Measurements from ENCODE around the gene TMEM138. TPM values are rescaled to one million over a fixed set of nuclear protein-coding genes. Genes with fewer than 3 reads are reported as not detected.
A peak's percentile ranks its signal among the peaks of the same experiment; 100 is the strongest.
"Not testable (repeated sequence)": the region's sequence is repeated elsewhere in the genome, so short reads cannot be mapped to it uniquely, and the experiment has no call there.

Gene TMEM138
- total RNA-seq, 1 donor: 41.3 TPM

DNA sequence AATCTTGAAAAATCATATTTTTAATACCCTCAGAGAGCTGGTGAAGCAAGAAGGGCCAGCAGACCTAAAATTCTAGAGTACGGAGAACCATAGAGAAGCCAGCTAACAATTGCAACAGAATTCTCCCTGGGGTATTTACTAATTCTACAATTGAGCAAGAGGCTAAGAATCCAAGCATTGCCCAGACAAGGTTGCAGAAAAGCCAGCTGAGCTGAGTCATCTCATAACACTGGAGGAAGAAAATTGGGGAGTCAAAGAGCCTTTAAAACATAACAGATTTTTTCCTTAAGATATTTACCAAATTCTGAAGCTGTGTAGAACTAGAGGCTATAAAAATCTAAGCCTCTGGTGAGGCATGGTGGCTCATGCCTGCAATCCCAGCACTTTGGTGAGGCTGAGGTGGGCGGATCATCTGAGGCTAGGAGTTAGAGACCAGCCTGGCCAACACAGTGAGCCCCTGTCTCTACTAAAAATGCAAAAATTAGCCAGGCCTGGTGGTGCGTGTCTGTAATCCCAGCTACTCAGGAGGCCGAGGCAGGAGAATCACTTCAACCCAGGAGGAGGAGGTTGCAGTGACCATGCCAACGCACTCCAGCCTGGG, 16.6 kb downstream of the TMEM138 start:
- Histone ChIP-seq H3K36me3 (ENCODE audit: insufficient read depth, low read length) (peaks cover 10% of the 10 kb centered on the region), H2AFZ (ENCODE audit: low read length) (no peak overlapping the region), H3K27me3 (ENCODE audit: insufficient read depth, low read length) (no peaks in the 10 kb centered on the region), H3K4me1 (ENCODE audit: insufficient read depth, low read length) (peaks cover 26% of the 10 kb centered on the region), H3K4me2 (ENCODE audit: insufficient read depth, low read length) (peak overlapping the region; percentile 42), H4K20me1 (ENCODE audit: insufficient read depth, low read length) (no peaks in the 10 kb centered on the region), H3K9me3 (ENCODE audit: low read depth, low read length) (no peaks in the 10 kb centered on the region), H3K27ac (ENCODE audit: low read depth, low read length) (peak overlapping the region; percentile 96), H3K79me2 (ENCODE audit: insufficient read depth, low read length) (no peaks in the 10 kb centered on the region), H3K4me3 (ENCODE audit: insufficient read depth, low read length) (no peak overlapping the region)
- TF ChIP-seq, protein P1, sequence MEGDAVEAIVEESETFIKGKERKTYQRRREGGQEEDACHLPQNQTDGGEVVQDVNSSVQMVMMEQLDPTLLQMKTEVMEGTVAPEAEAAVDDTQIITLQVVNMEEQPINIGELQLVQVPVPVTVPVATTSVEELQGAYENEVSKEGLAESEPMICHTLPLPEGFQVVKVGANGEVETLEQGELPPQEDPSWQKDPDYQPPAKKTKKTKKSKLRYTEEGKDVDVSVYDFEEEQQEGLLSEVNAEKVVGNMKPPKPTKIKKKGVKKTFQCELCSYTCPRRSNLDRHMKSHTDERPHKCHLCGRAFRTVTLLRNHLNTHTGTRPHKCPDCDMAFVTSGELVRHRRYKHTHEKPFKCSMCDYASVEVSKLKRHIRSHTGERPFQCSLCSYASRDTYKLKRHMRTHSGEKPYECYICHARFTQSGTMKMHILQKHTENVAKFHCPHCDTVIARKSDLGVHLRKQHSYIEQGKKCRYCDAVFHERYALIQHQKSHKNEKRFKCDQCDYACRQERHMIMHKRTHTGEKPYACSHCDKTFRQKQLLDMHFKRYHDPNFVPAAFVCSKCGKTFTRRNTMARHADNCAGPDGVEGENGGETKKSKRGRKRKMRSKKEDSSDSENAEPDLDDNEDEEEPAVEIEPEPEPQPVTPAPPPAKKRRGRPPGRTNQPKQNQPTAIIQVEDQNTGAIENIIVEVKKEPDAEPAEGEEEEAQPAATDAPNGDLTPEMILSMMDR (IDR thresholded peaks at IDR 0.05; ENCODE audit: extremely low read depth, low read depth, low read length): no peak
- peak; percentile 89 for DNase-seq (ENCODE audit: insufficient read length, low spot score, missing footprints)

DNA sequence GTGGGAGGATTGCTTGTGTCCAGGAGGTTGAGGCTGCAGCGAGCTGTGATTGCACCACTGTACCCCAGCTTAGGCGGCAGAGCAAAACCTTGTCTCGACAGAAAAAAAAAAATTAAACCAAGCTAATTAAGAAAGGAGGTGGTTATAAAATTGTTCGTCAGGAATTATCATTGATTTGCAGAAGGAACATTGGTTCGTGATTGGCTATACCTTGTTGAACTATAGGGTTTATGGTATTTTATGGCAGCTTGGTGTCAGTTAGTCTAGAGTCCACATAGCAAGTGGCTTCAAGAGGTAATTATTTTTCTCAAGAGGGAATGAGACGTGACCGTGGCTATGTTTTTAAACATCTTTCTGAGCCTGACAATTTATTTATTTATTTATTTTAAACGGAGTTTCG, 18.7 kb downstream of the TMEM138 start:
- Histone ChIP-seq H3K9me3 (ENCODE audit: low read depth, low read length) (no peaks in the 10 kb centered on the region), H3K4me2 (ENCODE audit: insufficient read depth, low read length) (no peak overlapping the region), H2AFZ (ENCODE audit: low read length) (no peak overlapping the region), H4K20me1 (ENCODE audit: insufficient read depth, low read length) (no peaks in the 10 kb centered on the region), H3K27ac (ENCODE audit: low read depth, low read length) (no peak overlapping the region), H3K27me3 (ENCODE audit: insufficient read depth, low read length) (no peaks in the 10 kb centered on the region), H3K36me3 (ENCODE audit: insufficient read depth, low read length) (no peaks in the 10 kb centered on the region), H3K4me1 (ENCODE audit: insufficient read depth, low read length) (peaks cover 26% of the 10 kb centered on the region), H3K79me2 (ENCODE audit: insufficient read depth, low read length) (no peaks in the 10 kb centered on the region), H3K4me3 (ENCODE audit: insufficient read depth, low read length) (no peak overlapping the region)
- no peak for DNase-seq (ENCODE audit: insufficient read length, low spot score, missing footprints)
- TF ChIP-seq, protein P1 (IDR thresholded peaks at IDR 0.05; ENCODE audit: extremely low read depth, low read depth, low read length): no peak

DNA sequence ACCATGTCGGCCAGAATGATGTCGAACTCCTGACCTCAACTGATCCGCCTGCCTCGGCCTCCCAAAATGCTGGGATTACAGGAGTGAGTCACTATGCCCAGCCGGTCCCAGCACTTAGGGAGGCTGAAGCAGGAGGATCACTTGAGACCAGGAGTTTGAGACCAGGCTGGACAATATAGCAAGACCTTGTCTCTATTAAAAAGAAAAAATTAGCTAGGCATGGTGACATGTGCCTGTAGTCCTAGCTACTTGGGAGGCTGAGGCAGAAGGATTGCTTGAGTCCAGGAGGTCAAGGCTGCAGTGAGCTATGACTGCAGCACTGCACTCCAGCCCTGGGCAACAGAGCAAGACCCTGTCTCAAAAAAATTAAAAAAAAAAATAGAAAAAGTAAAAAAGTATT, 21.7 kb downstream of the TMEM138 start:
- H3K4me2 ChIP-seq (ENCODE audit: insufficient read depth, low read length); H3K9me3 ChIP-seq (ENCODE audit: low read depth, low read length); H3K79me2 ChIP-seq (ENCODE audit: insufficient read depth, low read length); H3K4me3 ChIP-seq (ENCODE audit: insufficient read depth, low read length); H3K36me3 ChIP-seq (ENCODE audit: insufficient read depth, low read length); H3K27me3 ChIP-seq (ENCODE audit: insufficient read depth, low read length); DNase-seq (ENCODE audit: insufficient read length, low spot score, missing footprints); H2AFZ ChIP-seq (ENCODE audit: low read length); H3K27ac ChIP-seq (ENCODE audit: low read depth, low read length); H4K20me1 ChIP-seq (ENCODE audit: insufficient read depth, low read length): not testable (repeated sequence)
- peaks cover 10% of the 10 kb centered on the region for H3K4me1 ChIP-seq (ENCODE audit: insufficient read depth, low read length)

DNA sequence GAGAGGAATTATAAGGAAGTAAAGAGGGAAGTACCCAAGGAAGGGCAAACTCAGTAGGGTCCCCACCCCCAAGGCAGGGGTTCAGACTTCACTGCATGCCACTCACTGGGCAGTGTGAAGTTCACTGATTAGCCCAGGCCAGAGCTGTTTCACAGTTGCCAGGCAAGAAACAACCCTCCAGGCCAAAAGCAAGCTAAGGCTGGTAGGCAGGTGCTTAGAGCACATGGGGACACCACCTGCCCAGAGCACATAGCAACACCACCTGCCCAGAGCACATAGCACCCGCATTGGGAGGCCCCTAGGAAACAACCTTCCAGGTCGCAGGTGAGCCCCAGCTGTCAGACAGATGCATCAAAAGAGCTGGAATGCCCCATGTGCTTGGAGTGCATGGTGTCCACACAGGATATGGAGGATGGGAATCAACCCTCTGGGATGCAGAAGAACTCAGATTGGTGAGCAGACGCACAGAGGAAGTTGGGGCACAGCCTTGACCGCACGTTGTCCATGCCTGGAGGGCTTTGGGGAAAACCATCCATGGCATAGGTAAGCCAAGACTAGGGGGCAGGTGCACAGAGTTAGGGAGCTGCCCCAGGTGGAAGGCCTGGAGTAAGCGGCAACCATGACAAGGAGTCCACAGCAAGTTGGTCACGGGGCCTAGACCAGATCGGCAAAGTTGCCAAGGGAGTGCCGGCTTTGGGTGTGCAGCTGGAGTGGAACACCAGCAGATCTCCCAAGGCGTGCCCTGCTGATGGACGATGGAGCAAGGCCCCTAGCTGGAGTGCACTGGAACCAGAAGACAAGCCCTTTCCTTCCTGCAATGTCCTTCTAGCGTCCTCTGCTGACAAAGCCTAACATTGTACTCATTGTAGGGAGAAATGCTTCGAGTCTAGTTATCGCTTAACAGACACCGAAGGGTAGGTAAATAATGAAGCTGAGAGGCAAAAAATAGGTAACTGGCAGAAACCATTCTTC, 22.4 kb downstream of the TMEM138 start:
- Histone ChIP-seq H3K9me3 (ENCODE audit: low read depth, low read length) (no peaks in the 10 kb centered on the region), H3K36me3 (ENCODE audit: insufficient read depth, low read length) (no peaks in the 10 kb centered on the region), H3K4me3 (ENCODE audit: insufficient read depth, low read length) (no peak overlapping the region), H3K27ac (ENCODE audit: low read depth, low read length) (no peak overlapping the region), H4K20me1 (ENCODE audit: insufficient read depth, low read length) (no peaks in the 10 kb centered on the region), H3K4me1 (ENCODE audit: insufficient read depth, low read length) (peaks cover 3% of the 10 kb centered on the region), H2AFZ (ENCODE audit: low read length) (no peak overlapping the region), H3K27me3 (ENCODE audit: insufficient read depth, low read length) (no peaks in the 10 kb centered on the region), H3K79me2 (ENCODE audit: insufficient read depth, low read length) (no peaks in the 10 kb centered on the region), H3K4me2 (ENCODE audit: insufficient read depth, low read length) (no peak overlapping the region)
- TF ChIP-seq, protein P1 (IDR thresholded peaks at IDR 0.05; ENCODE audit: extremely low read depth, low read depth, low read length): peak; percentile 72
- DNase-seq (ENCODE audit: insufficient read length, low spot score, missing footprints): peak; percentile 53
